ENCODE results near the gene MAML1.

The MAML1 gene

DNA sequence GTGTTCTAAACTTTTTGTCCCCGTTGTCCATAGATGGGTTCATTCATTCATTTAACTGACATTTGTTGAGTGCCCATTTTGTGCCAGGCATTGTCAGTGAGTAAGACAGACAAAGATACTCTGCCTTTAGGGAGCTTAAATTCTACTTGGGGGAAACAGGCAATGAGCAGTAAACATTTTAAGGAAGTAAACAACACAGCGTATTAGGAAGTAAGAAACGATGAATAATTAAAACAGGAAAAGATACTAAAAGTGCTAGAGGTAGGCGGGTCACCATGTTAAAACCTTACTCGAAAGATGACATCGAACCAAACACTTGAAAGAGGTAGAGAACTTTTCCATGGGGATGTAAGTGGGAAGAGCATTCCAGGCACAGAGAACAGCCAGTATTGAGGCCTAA lies 5.5 kb upstream of the MAML1 start:
- no peak overlapping the region for H3K4me3 ChIP-seq (ENCODE audit: low read depth, low read length)
- no peak for DNase-seq (ENCODE audit: low read depth, low spot score)
- TF ChIP-seq, protein P1, sequence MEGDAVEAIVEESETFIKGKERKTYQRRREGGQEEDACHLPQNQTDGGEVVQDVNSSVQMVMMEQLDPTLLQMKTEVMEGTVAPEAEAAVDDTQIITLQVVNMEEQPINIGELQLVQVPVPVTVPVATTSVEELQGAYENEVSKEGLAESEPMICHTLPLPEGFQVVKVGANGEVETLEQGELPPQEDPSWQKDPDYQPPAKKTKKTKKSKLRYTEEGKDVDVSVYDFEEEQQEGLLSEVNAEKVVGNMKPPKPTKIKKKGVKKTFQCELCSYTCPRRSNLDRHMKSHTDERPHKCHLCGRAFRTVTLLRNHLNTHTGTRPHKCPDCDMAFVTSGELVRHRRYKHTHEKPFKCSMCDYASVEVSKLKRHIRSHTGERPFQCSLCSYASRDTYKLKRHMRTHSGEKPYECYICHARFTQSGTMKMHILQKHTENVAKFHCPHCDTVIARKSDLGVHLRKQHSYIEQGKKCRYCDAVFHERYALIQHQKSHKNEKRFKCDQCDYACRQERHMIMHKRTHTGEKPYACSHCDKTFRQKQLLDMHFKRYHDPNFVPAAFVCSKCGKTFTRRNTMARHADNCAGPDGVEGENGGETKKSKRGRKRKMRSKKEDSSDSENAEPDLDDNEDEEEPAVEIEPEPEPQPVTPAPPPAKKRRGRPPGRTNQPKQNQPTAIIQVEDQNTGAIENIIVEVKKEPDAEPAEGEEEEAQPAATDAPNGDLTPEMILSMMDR (IDR thresholded peaks at IDR 0.05; ENCODE audit: low read depth, low read length), result no peak
- in situ Hi-C loops (cut with HindIII; ENCODE audit: low sequenced_read_pairs), result no loop called here

DNA sequence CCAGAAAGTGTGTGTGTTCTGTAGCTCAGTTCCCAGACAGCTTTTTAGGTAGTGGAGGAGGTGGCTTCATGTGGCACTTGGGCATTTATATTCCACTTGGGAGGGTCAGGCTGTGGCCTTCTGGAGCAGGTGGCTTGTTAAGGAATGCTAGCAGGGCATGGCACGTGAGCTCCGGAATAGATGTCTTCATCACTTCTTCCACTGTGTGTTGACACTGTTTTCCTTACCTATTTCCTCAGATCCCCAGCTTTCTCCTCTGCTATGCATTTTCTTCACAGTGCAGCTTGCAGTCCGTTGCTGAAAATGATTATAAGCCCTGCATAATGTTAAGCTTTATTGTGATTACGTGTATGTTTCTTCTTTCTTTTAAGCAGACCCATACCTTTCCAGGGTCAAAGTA lies 3.3 kb upstream of the MAML1 start:
- DNase-seq (ENCODE audit: low read depth, low spot score), result no peak
- in situ Hi-C loops (cut with HindIII; ENCODE audit: low sequenced_read_pairs), result no loop called here
- TF ChIP-seq, protein P1 (IDR thresholded peaks at IDR 0.05; ENCODE audit: low read depth, low read length), result no peak
- no peak overlapping the region for H3K4me3 ChIP-seq (ENCODE audit: low read depth, low read length)

DNA sequence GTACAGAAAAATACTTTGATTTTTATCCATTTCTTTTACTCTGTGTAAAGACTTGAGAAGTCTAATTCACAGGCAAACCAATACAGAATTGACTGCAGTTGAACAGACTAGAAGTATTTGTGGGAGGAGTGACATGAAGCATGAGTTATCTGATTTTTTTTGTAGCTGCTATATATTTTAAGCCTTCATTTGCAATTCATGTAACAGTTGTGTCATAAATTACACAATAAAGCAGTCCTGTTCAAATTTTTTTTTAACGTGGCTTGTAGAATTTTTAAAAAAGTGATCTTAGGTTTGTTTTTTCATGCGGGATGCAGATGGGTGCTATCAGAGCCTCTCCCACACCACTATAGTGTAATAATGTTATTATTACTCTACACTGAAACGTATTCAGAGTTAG lies 2.9 kb upstream of the MAML1 start:
- DNase-seq (ENCODE audit: low read depth, low spot score), result no peak
- TF ChIP-seq, protein P1 (IDR thresholded peaks at IDR 0.05; ENCODE audit: low read depth, low read length), result no peak
- H3K4me3 ChIP-seq (ENCODE audit: low read depth, low read length), result no peak overlapping the region
- in situ Hi-C loops (cut with HindIII; ENCODE audit: low sequenced_read_pairs), result no loop called here

DNA sequence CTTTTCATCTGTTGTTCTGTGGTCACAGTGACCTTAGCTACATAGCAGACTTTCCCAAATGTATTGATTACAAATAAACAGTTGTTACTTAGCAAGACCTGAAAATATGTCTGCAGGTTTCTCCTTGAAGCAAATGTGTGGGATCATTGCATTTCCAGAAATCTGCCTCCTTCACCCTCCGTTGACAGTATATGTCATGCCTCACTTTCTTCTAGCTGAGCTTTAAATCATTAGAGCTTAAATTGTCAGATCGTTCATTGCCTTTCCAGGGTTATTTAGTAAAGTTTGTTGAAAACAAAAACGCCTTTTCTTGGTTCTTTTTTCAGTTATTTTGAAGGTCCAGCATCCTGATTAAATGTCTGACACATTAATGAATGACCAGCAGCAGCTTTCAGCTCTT lies 2.3 kb upstream of the MAML1 start:
- in situ Hi-C loops (cut with HindIII; ENCODE audit: low sequenced_read_pairs), result no loop called here
- DNase-seq (ENCODE audit: low read depth, low spot score), result no peak
- no peak overlapping the region for H3K4me3 ChIP-seq (ENCODE audit: low read depth, low read length)
- TF ChIP-seq, protein P1 (IDR thresholded peaks at IDR 0.05; ENCODE audit: low read depth, low read length), result no peak

DNA sequence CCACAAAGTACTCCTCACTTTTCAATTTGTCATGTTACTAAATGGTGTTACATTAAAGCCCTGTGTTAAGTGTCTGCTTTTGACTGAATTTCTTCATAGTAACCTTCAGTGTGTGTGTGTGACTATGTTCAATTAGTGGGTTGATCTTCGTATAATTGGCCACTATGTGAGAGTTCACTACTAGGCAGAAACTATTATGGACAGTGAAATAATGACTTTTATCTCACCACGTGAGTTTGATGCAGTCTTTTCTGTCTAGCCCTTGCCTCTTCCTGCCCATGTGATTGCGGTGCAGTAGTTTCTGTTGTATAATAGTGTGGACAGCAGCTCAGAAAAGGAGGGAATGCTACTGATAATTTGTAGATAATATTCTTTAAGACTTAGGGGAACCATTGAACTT lies 1.8 kb upstream of the MAML1 start:
- in situ Hi-C loops (cut with HindIII; ENCODE audit: low sequenced_read_pairs), result no loop called here
- DNase-seq (ENCODE audit: low read depth, low spot score), result no peak
- no peak overlapping the region for H3K4me3 ChIP-seq (ENCODE audit: low read depth, low read length)
- TF ChIP-seq, protein P1 (IDR thresholded peaks at IDR 0.05; ENCODE audit: low read depth, low read length), result no peak

DNA sequence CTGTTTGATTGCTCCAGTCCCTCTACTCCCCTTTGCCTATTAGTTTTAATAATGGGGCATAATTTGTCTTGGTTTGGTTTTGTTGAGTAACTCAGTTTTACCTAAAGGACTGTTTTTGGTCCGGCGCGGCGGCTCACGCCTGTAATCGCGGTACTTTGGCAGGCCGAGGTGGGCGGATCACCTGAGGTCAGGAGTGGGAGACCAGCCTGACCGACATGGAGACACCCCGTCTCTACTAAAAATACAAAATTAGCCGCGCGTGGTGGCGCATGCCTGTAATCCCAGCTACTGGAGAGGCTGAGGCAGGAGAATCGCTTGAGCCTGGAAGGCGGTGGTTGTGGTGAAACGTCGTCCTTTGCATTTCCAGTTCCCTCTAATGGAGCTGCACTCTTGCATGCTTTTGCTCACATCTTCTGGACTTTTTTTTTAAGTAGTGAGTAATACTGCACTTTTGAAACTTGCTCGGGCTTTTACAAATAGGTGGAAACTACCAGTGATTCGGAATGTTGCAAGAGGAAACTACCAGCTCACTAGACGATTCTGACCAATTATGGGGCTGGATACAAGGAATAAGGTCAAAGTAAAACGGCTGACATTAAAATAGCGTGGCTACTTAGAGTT lies 721 bp upstream of the MAML1 start:
- in situ Hi-C loops (cut with HindIII; ENCODE audit: low sequenced_read_pairs), result no loop called here
- DNase-seq (ENCODE audit: low read depth, low spot score), result no peak
- TF ChIP-seq, protein P1 (IDR thresholded peaks at IDR 0.05; ENCODE audit: low read depth, low read length), result no peak
- peak overlapping the region; percentile 66 for H3K4me3 ChIP-seq (ENCODE audit: low read depth, low read length)

All from astrocyte of the spinal cord (primary cell).